Mucosa of descending colon (tissue), 3 donors: Measurements from ENCODE around the gene SMIM20. TPM values are rescaled to one million over a fixed set of nuclear protein-coding genes. Genes with fewer than 3 reads are reported as not detected.
A peak's percentile ranks its signal among the peaks of the same experiment; 100 is the strongest.

Experiments used
- ATAC-seq: fragments of 200-7000 bp; cut with Tn5 transposase; one replicate; pipeline ENCODE4 v1.9.1; 2020; ENCODE audit warnings: mild to moderate bottlenecking, moderate library complexity
- DNase-seq, 3 donors: peaks; one replicate each; pipeline ENCODE4 v3.0.0-alpha.2; 2020
- H3K36me3 ChIP-seq: fragments of 200-600 bp; one replicate; pipeline ENCODE4 v1.8.0; 2021; ENCODE audit warnings: low read depth, mild to moderate bottlenecking
- H3K4me1 ChIP-seq: fragments of 200-600 bp; one replicate; pipeline ENCODE4 v1.8.0; 2021; ENCODE audit warnings: low read depth, mild to moderate bottlenecking
- H3K4me3 ChIP-seq: fragments of 200-600 bp; one replicate; pipeline ENCODE4 v1.8.0; 2021; ENCODE audit warnings: mild to moderate bottlenecking
- H3K9me3 ChIP-seq: fragments of 200-600 bp; one replicate; pipeline ENCODE4 v1.8.0; 2021; ENCODE audit warnings: mild to moderate bottlenecking
- CTCF ChIP-seq: fragments of 200-600 bp; IDR thresholded peaks from one replicate; pipeline ENCODE4 v1.8.0; 2022; ENCODE audit warnings: antibody characterized with exemption, mild to moderate bottlenecking
- intact Hi-C, 2 donors: fragments of 100-400 bp; cut with DNase I in 1 of 2; cut with micrococcal nuclease in 1 of 2; formaldehyde crosslinking; loops; one replicate each; pipeline versions ENCODE4 v1.11.0 to v1.11.1; 2022; cut with DNase I, micrococcal nuclease
- total RNA-seq, 3 donors: library from RNA; stranded (reverse); fragmentation: NEBNext Ultra II Directional in 2 of 3; extraction: Animal tissue kit (Norgen Biotek cat#: 25700) in 2 of 3; gene quantifications; one replicate each; pipeline versions ENCODE4 v1.2.1 to v1.2.4, GENCODE V29; 2021 to 2023
- donor health status: DM: no; HTN: no; CAD: no; lungs with moderate emphysema.
- donor health status: DM: no; HTN: no; CAD: no.
- donor health status: DM: no; HTN: yes; CAD: no.

SMIM20 gene
- total RNA-seq, 3 donors from 2014 or later: 28.1 to 36.0 (median 28.7) TPM

GRCh38 chr4:25969374-25970155 lies 55.5 kb downstream of the SMIM20 start:
- H3K4me3 ChIP-seq: no peak overlapping the region
- no peaks in the 10 kb centered on the region for H3K9me3 ChIP-seq
- no peaks in the 10 kb centered on the region for H3K36me3 ChIP-seq
- DNase-seq: no peak
- H3K4me1 ChIP-seq: peaks cover 9% of the 10 kb centered on the region
- intact Hi-C loops: no loop called here
- ATAC-seq: no peak
- no peak for TF ChIP-seq CTCF

GRCh38 chr4:25970226-25970675 lies 56.2 kb downstream of the SMIM20 start:
- intact Hi-C loops: no loop called here
- Histone ChIP-seq H3K9me3 (no peaks in the 10 kb centered on the region), H3K36me3 (no peaks in the 10 kb centered on the region), H3K4me1 (peaks cover 9% of the 10 kb centered on the region), H3K4me3 (no peak overlapping the region)
- TF ChIP-seq CTCF: no peak
- ATAC-seq (peak; percentile 75), DNase-seq (peak in 1 of 3 donors; percentile 28)

- DNase-seq (peak; percentile 34 to 50 (median 50)), ATAC-seq (peak; percentile 84)
- peaks cover 9% of the 10 kb centered on the region for H3K4me1 ChIP-seq
- intact Hi-C loops: no loop called here
- H3K9me3 ChIP-seq: no peaks in the 10 kb centered on the region
- H3K4me3 ChIP-seq: no peak overlapping the region
- TF ChIP-seq CTCF: no peak
- H3K36me3 ChIP-seq: no peaks in the 10 kb centered on the region
Measured at GRCh38 chr4:25970691-25971432, 56.8 kb downstream of the SMIM20 start.

GRCh38 chr4:25972366-25972765 lies 58.3 kb downstream of the SMIM20 start:
- intact Hi-C loops: no loop called here
- DNase-seq (no peak), ATAC-seq (no peak)
- no peak overlapping the region for H3K4me3 ChIP-seq
- no peaks in the 10 kb centered on the region for H3K9me3 ChIP-seq
- H3K36me3 ChIP-seq: no peaks in the 10 kb centered on the region
- peaks cover 9% of the 10 kb centered on the region for H3K4me1 ChIP-seq
- no peak for TF ChIP-seq CTCF

- no peak for TF ChIP-seq CTCF
Measured at GRCh38 chr4:25972984-25973745, 59.1 kb downstream of the SMIM20 start.

More at GRCh38 chr4:25972984-25973745, 59.1 kb downstream of the SMIM20 start:
- H3K9me3 ChIP-seq: no peaks in the 10 kb centered on the region
- DNase-seq (no peak), ATAC-seq (no peak)
- peaks cover 9% of the 10 kb centered on the region for H3K4me1 ChIP-seq
- H3K36me3 ChIP-seq: no peaks in the 10 kb centered on the region
- intact Hi-C loops: no loop called here
- no peak overlapping the region for H3K4me3 ChIP-seq
